Neuronal stem cell (in vitro differentiated cells): Measurements from ENCODE around the gene EXOC3.
A peak's percentile ranks its signal among the peaks of the same experiment; 100 is the strongest.

ENCODE experiments used
- DNase-seq: peaks from one replicate; pipeline ENCODE4 v3.0.0-alpha.2; 2013; ENCODE audit warnings: low spot score
- H2AFZ ChIP-seq: one replicate; pipeline ENCODE4 v1.6.1; 2013; ENCODE audit warnings: mild to moderate bottlenecking, low read length, inconsistent platforms
- H2AK5ac ChIP-seq: 2 replicates; pipeline ENCODE4 v1.6.1; 2013; ENCODE audit warnings: low read depth, mild to moderate bottlenecking, inconsistent platforms, low read length, moderate library complexity, mixed read lengths
- H2BK120ac ChIP-seq: 2 replicates; pipeline ENCODE4 v1.6.1; 2013; ENCODE audit warnings: low read depth, mild to moderate bottlenecking, inconsistent platforms, low read length, moderate library complexity, mixed read lengths
- H2BK12ac ChIP-seq: one replicate; pipeline ENCODE4 v1.6.1; 2013; ENCODE audit warnings: low read length, inconsistent platforms
- H2BK15ac ChIP-seq: 2 replicates; pipeline ENCODE4 v1.6.1; 2013; ENCODE audit warnings: mild to moderate bottlenecking, low read length, inconsistent platforms, mixed read lengths
- H2BK5ac ChIP-seq: one replicate; pipeline ENCODE4 v1.6.1; 2013; ENCODE audit warnings: inconsistent platforms, mild to moderate bottlenecking, low read length, moderate library complexity
- H3K14ac ChIP-seq: one replicate; pipeline ENCODE4 v1.6.1; 2013; ENCODE audit warnings: low read length, inconsistent platforms
- H3K18ac ChIP-seq: 2 replicates; pipeline ENCODE4 v1.6.1; 2013; ENCODE audit warnings: low read length, inconsistent platforms
- H3K23ac ChIP-seq: 2 replicates; pipeline ENCODE4 v1.6.1; 2013; ENCODE audit warnings: low read depth, mild to moderate bottlenecking, mixed read lengths, low read length, inconsistent platforms; ENCODE audit not compliant: poor library complexity
- H3K27ac ChIP-seq: replicated peaks from 3 replicates; pipeline ENCODE4 v1.5.1; 2013; ENCODE audit warnings: low read length, inconsistent platforms
- H3K27me3 ChIP-seq, 3 experiments: 2 replicates each; pipeline ENCODE4 v1.6.1; 2013; ENCODE audit warnings: low read length in 3 of 3, mild to moderate bottlenecking in 2 of 3, inconsistent platforms in 1 of 3, low read depth in 1 of 3, mixed read lengths in 1 of 3, moderate library complexity in 1 of 3; ENCODE audit not compliant: control insufficient read depth in 3 of 3, insufficient read depth in 3 of 3
- H3K36me3 ChIP-seq, 2 donors: replicated peaks in 1 of 2; 2 replicates each; pipeline ENCODE4 v1.6.1; 2013; ENCODE audit warnings: low read length in 2 of 2; ENCODE audit not compliant: control insufficient read depth in 2 of 2, insufficient read depth in 2 of 2
- H3K4ac ChIP-seq: 2 replicates; pipeline ENCODE4 v1.6.1; 2013; ENCODE audit warnings: inconsistent platforms, mild to moderate bottlenecking, low read length, moderate library complexity
- H3K4me1 ChIP-seq, 2 donors: 1 replicate in 1 of 2; 2 replicates in 1 of 2; pipeline ENCODE4 v1.6.1; 2013; ENCODE audit warnings: low read length in 2 of 2, low read depth in 1 of 2; ENCODE audit not compliant: control insufficient read depth in 2 of 2, insufficient read depth in 1 of 2
- H3K4me2 ChIP-seq: one replicate; pipeline ENCODE4 v1.6.1; 2013; ENCODE audit warnings: mild to moderate bottlenecking, low read length, inconsistent platforms; ENCODE audit not compliant: insufficient read depth, poor library complexity, severe bottlenecking
- H3K4me3 ChIP-seq, 2 donors: 2 replicates each; pipeline ENCODE4 v1.5.1; 2013; ENCODE audit warnings: low read length in 2 of 2, mild to moderate bottlenecking in 2 of 2, inconsistent platforms in 1 of 2, moderate library complexity in 1 of 2
- H3K79me1 ChIP-seq: one replicate; pipeline ENCODE4 v1.6.1; 2013; ENCODE audit warnings: low read depth, mild to moderate bottlenecking, inconsistent platforms, low read length, moderate library complexity
- H3K9ac ChIP-seq: one replicate; pipeline ENCODE4 v1.6.1; 2013; ENCODE audit warnings: mild to moderate bottlenecking, low read depth, low read length, inconsistent platforms; ENCODE audit not compliant: poor library complexity
- H3K9me3 ChIP-seq, 2 donors: replicated peaks in 1 of 2; 2 replicates each; pipeline versions ENCODE3 to v1.6.1; 2013; ENCODE audit warnings: low read length in 2 of 2, mild to moderate bottlenecking in 2 of 2, inconsistent platforms in 1 of 2, low read depth in 1 of 2, mixed read lengths in 1 of 2, moderate library complexity in 1 of 2; ENCODE audit not compliant: control insufficient read depth in 2 of 2, insufficient read depth in 1 of 2
- H4K8ac ChIP-seq: one replicate; pipeline ENCODE4 v1.6.1; 2013; ENCODE audit warnings: low read depth, mild to moderate bottlenecking, inconsistent platforms, low read length, moderate library complexity
- H4K91ac ChIP-seq: one replicate; pipeline ENCODE4 v1.6.1; 2013; ENCODE audit warnings: low read length, low read depth, mild to moderate bottlenecking, inconsistent platforms; ENCODE audit not compliant: poor library complexity
- WGBS, 2 donors: extraction: QIAGEN DNeasy Blood & Tissue Kit; methylation state at CpG; one replicate each; pipeline ENCODE4 v1.1.7; 2013; ENCODE audit warnings: missing lambda C conversion rate in 2 of 2, mixed read lengths in 1 of 2; ENCODE audit not compliant: insufficient read length in 2 of 2, insufficient replicate concordance in 1 of 2; ENCODE audit errors: extremely low coverage in 2 of 2; 5-methylcytosine and 5-hydroxymethylcytosine counted together

EXOC3 gene

GRCh38 chr5:446066-446882 is 3.3 kb downstream of the EXOC3 start:
- H3K27me3 ChIP-seq: no peaks in the 10 kb centered on the region
- no peak overlapping the region for H4K8ac ChIP-seq
- no peak overlapping the region for H2BK15ac ChIP-seq
- peaks cover 0 to 14% of the 10 kb centered on the region in 2 donors for H3K9me3 ChIP-seq
- no peak overlapping the region for H2AK5ac ChIP-seq
- H4K91ac ChIP-seq: no peak overlapping the region
- H3K14ac ChIP-seq: no peak overlapping the region
- H3K79me1 ChIP-seq: peaks cover 13% of the 10 kb centered on the region
- no peak overlapping the region for H3K4me3 ChIP-seq
- no peak overlapping the region for H3K4ac ChIP-seq
- no peak for DNase-seq
- no peak overlapping the region for H2BK120ac ChIP-seq
- H2BK12ac ChIP-seq: no peak overlapping the region
- H3K4me1 ChIP-seq: peaks cover 9 to 14% of the 10 kb centered on the region in 2 donors
- H3K4me2 ChIP-seq: no peak overlapping the region
- no peak overlapping the region for H3K27ac ChIP-seq
- H3K9ac ChIP-seq: no peak overlapping the region
- no peak overlapping the region for H2BK5ac ChIP-seq
- WGBS, 2 donors: no CpG with 5 or more reads among the region's 19 CpGs
- no peak overlapping the region for H2AFZ ChIP-seq
- no peak overlapping the region for H3K23ac ChIP-seq
- H3K36me3 ChIP-seq: peaks cover 20 to 55% of the 10 kb centered on the region in 2 donors
- no peak overlapping the region for H3K18ac ChIP-seq

GRCh38 chr5:446883-447263 is 3.9 kb downstream of the EXOC3 start:
- Histone ChIP-seq H3K14ac (no peak overlapping the region), H3K27me3 (no peaks in the 10 kb centered on the region), H2BK120ac (no peak overlapping the region), H2AFZ (no peak overlapping the region), H3K36me3 (peaks cover 21 to 61% of the 10 kb centered on the region in 2 donors), H4K91ac (no peak overlapping the region), H4K8ac (no peak overlapping the region), H3K18ac (no peak overlapping the region), H3K9me3 (peaks cover under 1 to 20% of the 10 kb centered on the region in 2 donors), H3K4me2 (no peak overlapping the region), H3K79me1 (peaks cover 13% of the 10 kb centered on the region), H3K4me1 (peaks cover 9 to 14% of the 10 kb centered on the region in 2 donors), H2BK12ac (peak overlapping the region; percentile 77), H3K27ac (no peak overlapping the region), H3K9ac (no peak overlapping the region), H3K4ac (no peak overlapping the region), H3K4me3 (no peak overlapping the region), H2AK5ac (no peak overlapping the region), H2BK15ac (no peak overlapping the region), H3K23ac (no peak overlapping the region), H2BK5ac (no peak overlapping the region)
- no CpG with 5 or more reads among the region's 7 CpGs for WGBS, 2 donors
- no peak for DNase-seq

- Histone ChIP-seq H3K4me3 (no peak overlapping the region), H2BK120ac (no peak overlapping the region), H3K9me3 (peaks cover 2 to 27% of the 10 kb centered on the region in 2 donors), H2BK5ac (no peak overlapping the region), H3K23ac (peak overlapping the region; percentile 23), H3K14ac (no peak overlapping the region), H2BK15ac (no peak overlapping the region), H3K27ac (no peak overlapping the region), H2AK5ac (no peak overlapping the region), H3K4ac (no peak overlapping the region), H3K4me1 (peaks cover 5 to 8% of the 10 kb centered on the region in 2 donors), H3K18ac (no peak overlapping the region), H3K36me3 (peaks cover 21 to 67% of the 10 kb centered on the region in 2 donors), H3K4me2 (no peak overlapping the region), H2BK12ac (no peak overlapping the region), H4K8ac (no peak overlapping the region), H2AFZ (no peak overlapping the region), H4K91ac (no peak overlapping the region), H3K79me1 (peaks cover 11% of the 10 kb centered on the region), H3K27me3 (no peaks in the 10 kb centered on the region), H3K9ac (no peak overlapping the region)
- DNase-seq: no peak
- WGBS, 2 donors: no CpG with 5 or more reads among the region's 21 CpGs
Observed at GRCh38 chr5:447501-447900, 4.5 kb downstream of the EXOC3 start.

GRCh38 chr5:448061-448765 is 5.2 kb downstream of the EXOC3 start:
- no peak overlapping the region for H3K27ac ChIP-seq
- H3K4me2 ChIP-seq: no peak overlapping the region
- H2AFZ ChIP-seq: no peak overlapping the region
- no peak for DNase-seq
- no peak overlapping the region for H2BK12ac ChIP-seq
- H3K4me1 ChIP-seq: peaks cover 5 to 7% of the 10 kb centered on the region in 2 donors
- H2BK5ac ChIP-seq: no peak overlapping the region
- peaks cover 11% of the 10 kb centered on the region for H3K79me1 ChIP-seq
- WGBS, 2 donors: no CpG with 5 or more reads among the region's 21 CpGs
- no peak overlapping the region for H3K18ac ChIP-seq
- no peaks in the 10 kb centered on the region for H3K27me3 ChIP-seq
- peaks cover 27 to 74% of the 10 kb centered on the region in 2 donors for H3K36me3 ChIP-seq
- H3K9me3 ChIP-seq: peaks cover 6 to 33% of the 10 kb centered on the region in 2 donors
- H4K8ac ChIP-seq: no peak overlapping the region
- H3K4me3 ChIP-seq: no peak overlapping the region
- no peak overlapping the region for H4K91ac ChIP-seq
- H2BK120ac ChIP-seq: no peak overlapping the region
- peak overlapping the region; percentile 50 for H3K23ac ChIP-seq
- no peak overlapping the region for H3K14ac ChIP-seq
- H2AK5ac ChIP-seq: no peak overlapping the region
- no peak overlapping the region for H2BK15ac ChIP-seq
- H3K9ac ChIP-seq: peak overlapping the region; percentile 53
- H3K4ac ChIP-seq: no peak overlapping the region
